Smooth muscle cell (in vitro differentiated cells): Measurements from ENCODE around the gene BABAM2. TPM values are rescaled to one million over a fixed set of nuclear protein-coding genes. Genes with fewer than 3 reads are reported as not detected.

Experiments used
- DNase-seq: peaks from one replicate; lab custom pipeline; 2025; ENCODE audit not compliant: unreplicated experiment; lab: John Stamatoyannopoulos, UW
- H2AFZ ChIP-seq: fragments of 200-600 bp; sonication (generic); 2 replicates; pipeline ENCODE4 v1.6.0; 2016; ENCODE audit warnings: antibody characterized with exemption, low read depth, mild to moderate bottlenecking
- H3F3A ChIP-seq: fragments of 200-600 bp; sonication (generic); 2 replicates; pipeline ENCODE4 v1.6.0; 2017; ENCODE audit warnings: antibody characterized with exemption, low read depth
- H3K27ac ChIP-seq: fragments of 200-600 bp; sonication (generic); 2 replicates; pipeline ENCODE4 v1.5.1; 2016; ENCODE audit warnings: low read depth, mild to moderate bottlenecking
- H3K27me3 ChIP-seq: fragments of 200-600 bp; sonication (generic); 2 replicates; pipeline ENCODE4 v1.6.1; 2016; ENCODE audit warnings: low read depth, mild to moderate bottlenecking
- H3K36me3 ChIP-seq: fragments of 200-600 bp; sonication (generic); 2 replicates; pipeline ENCODE4 v1.5.1; 2016; ENCODE audit warnings: low read depth
- H3K4me1 ChIP-seq: fragments of 200-600 bp; sonication (generic); 2 replicates; pipeline ENCODE4 v1.5.1; 2016; ENCODE audit warnings: low read depth
- H3K4me2 ChIP-seq: fragments of 200-600 bp; sonication (generic); 2 replicates; pipeline ENCODE4 v1.6.0; 2016; ENCODE audit warnings: mild to moderate bottlenecking
- H3K4me3 ChIP-seq: fragments of 200-600 bp; sonication (generic); 2 replicates; pipeline ENCODE4 v1.5.1; 2016; ENCODE audit warnings: mild to moderate bottlenecking
- H3K79me2 ChIP-seq: fragments of 200-600 bp; sonication (generic); 2 replicates; pipeline ENCODE4 v1.6.0; 2016; ENCODE audit warnings: low read depth, mild to moderate bottlenecking
- H3K9ac ChIP-seq: fragments of 200-600 bp; sonication (generic); 2 replicates; pipeline ENCODE4 v1.6.0; 2016; ENCODE audit warnings: low read depth
- H3K9me3 ChIP-seq: fragments of 200-600 bp; sonication (generic); replicated peaks from 2 replicates; pipeline ENCODE4 v1.5.1; 2016; ENCODE audit warnings: low read depth
- H4K20me1 ChIP-seq: fragments of 200-600 bp; sonication (generic); 2 replicates; pipeline ENCODE4 v1.6.0; 2016; ENCODE audit warnings: low read depth
- WGBS: methylation state at CpG from one replicate; pipeline ENCODE4 v1.1.7; 2016; ENCODE audit warnings: low lambda C conversion rate; 5-methylcytosine and 5-hydroxymethylcytosine counted together
- polyA plus RNA-seq: library from polyadenylated mRNA; unstranded; fragments of >200 nt; fragmentation: Nextera tagmentation; extraction: Ambion mirVana; gene quantifications from 2 replicates; pipeline ENCODE4 v1.2.1, GENCODE V29; 2016
- total RNA-seq: library from RNA; depleted of rRNA; stranded (reverse); fragments of >200 nt; gene quantifications from 2 replicates; pipeline ENCODE4 v1.2.3, GENCODE V29; 2014
- TF ChIP-seq, protein P1 (sequence below): fragments of 200-600 bp; sonication (generic); IDR thresholded peaks from 2 replicates; pipeline ENCODE4 v1.5.1; 2017; ENCODE audit warnings: borderline replicate concordance, mild to moderate bottlenecking, antibody characterized with exemption; ENCODE audit not compliant: insufficient read depth, poor library complexity, severe bottlenecking

Gene BABAM2
- total and polyA plus RNA-seq, 2 experiments from 2014 or later = 26.5 to 29.1 TPM

DNA sequence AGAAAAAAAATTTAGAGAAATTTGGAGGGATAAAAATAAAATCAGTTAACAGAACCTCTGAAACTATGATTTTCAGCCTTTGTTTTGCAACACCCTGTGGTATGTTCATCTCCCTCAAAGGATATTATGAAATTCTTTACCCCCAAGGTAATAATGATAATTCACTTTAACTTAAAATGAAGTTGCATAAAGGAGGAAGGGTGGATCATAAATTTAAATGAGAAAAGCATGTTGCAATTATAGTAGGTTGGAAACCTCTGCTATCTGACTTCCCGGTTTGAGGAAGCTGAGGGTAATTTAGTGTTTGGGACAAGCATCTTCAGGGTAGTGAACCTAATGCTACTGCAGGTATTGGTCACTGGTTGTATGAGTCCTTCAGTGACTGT lies 102.9 kb downstream of the BABAM2 start:
- H3F3A ChIP-seq = no peaks in the 10 kb centered on the region
- H3K36me3 ChIP-seq = no peaks in the 10 kb centered on the region
- H3K27me3 ChIP-seq = no peaks in the 10 kb centered on the region
- TF ChIP-seq, protein P1, sequence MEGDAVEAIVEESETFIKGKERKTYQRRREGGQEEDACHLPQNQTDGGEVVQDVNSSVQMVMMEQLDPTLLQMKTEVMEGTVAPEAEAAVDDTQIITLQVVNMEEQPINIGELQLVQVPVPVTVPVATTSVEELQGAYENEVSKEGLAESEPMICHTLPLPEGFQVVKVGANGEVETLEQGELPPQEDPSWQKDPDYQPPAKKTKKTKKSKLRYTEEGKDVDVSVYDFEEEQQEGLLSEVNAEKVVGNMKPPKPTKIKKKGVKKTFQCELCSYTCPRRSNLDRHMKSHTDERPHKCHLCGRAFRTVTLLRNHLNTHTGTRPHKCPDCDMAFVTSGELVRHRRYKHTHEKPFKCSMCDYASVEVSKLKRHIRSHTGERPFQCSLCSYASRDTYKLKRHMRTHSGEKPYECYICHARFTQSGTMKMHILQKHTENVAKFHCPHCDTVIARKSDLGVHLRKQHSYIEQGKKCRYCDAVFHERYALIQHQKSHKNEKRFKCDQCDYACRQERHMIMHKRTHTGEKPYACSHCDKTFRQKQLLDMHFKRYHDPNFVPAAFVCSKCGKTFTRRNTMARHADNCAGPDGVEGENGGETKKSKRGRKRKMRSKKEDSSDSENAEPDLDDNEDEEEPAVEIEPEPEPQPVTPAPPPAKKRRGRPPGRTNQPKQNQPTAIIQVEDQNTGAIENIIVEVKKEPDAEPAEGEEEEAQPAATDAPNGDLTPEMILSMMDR = no peak
- H3K9ac ChIP-seq = no peak overlapping the region
- no peaks in the 10 kb centered on the region for H4K20me1 ChIP-seq
- no peak overlapping the region for H2AFZ ChIP-seq
- peak overlapping the region; percentile 3 for H3K27ac ChIP-seq
- H3K4me1 ChIP-seq = no peaks in the 10 kb centered on the region
- no peaks in the 10 kb centered on the region for H3K9me3 ChIP-seq
- no peaks in the 10 kb centered on the region for H3K79me2 ChIP-seq
- H3K4me3 ChIP-seq = no peak overlapping the region
- no peak overlapping the region for H3K4me2 ChIP-seq
- DNase-seq = no peak
- 74% methylated on average over 1 of the region's 1 CpG for WGBS

DNA sequence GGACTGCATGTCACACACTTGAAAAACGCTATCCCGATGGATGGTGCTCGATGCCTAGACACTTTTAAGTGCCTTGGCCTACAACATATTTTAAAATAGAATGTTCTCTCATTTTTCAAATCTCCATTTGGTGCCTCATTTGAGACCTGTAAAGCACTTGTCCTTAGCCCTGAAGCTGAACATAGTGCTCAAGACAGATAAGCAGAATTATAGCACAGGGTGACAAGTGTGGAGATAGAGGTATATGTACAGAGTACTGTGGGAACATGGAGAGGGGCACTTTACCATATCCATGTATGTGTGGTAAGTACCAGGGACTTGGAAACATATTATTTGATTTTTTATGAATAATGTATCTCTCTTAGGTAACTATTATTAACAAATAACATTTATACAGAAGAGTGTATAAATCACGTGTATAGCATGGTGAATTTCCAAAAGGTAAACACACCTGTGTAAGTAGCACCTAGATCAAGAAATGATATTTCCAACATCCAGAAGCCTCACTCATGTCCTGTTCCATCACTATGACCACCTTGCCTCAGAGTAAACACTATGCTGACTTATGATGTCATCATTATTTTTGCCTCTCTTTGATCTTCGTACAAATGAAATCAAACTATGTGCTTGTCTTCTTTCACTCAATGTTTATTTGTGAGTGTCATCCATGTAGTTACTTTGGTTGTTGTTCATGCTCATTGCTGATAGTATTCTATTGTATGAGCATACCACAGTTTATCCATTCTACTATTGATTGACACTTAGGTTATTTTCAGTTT lies 103.6 kb downstream of the BABAM2 start:
- no peak overlapping the region for H2AFZ ChIP-seq
- TF ChIP-seq, protein P1 = no peak
- no peaks in the 10 kb centered on the region for H3K9me3 ChIP-seq
- no peaks in the 10 kb centered on the region for H3F3A ChIP-seq
- H3K27ac ChIP-seq = no peak overlapping the region
- H3K9ac ChIP-seq = no peak overlapping the region
- no peak overlapping the region for H3K4me2 ChIP-seq
- DNase-seq = no peak
- H3K4me3 ChIP-seq = no peak overlapping the region
- H3K4me1 ChIP-seq = no peaks in the 10 kb centered on the region
- H3K79me2 ChIP-seq = no peaks in the 10 kb centered on the region
- no peaks in the 10 kb centered on the region for H4K20me1 ChIP-seq
- WGBS = 96% methylated on average over 5 of the region's 5 CpGs
- no peaks in the 10 kb centered on the region for H3K27me3 ChIP-seq
- H3K36me3 ChIP-seq = no peaks in the 10 kb centered on the region

DNA sequence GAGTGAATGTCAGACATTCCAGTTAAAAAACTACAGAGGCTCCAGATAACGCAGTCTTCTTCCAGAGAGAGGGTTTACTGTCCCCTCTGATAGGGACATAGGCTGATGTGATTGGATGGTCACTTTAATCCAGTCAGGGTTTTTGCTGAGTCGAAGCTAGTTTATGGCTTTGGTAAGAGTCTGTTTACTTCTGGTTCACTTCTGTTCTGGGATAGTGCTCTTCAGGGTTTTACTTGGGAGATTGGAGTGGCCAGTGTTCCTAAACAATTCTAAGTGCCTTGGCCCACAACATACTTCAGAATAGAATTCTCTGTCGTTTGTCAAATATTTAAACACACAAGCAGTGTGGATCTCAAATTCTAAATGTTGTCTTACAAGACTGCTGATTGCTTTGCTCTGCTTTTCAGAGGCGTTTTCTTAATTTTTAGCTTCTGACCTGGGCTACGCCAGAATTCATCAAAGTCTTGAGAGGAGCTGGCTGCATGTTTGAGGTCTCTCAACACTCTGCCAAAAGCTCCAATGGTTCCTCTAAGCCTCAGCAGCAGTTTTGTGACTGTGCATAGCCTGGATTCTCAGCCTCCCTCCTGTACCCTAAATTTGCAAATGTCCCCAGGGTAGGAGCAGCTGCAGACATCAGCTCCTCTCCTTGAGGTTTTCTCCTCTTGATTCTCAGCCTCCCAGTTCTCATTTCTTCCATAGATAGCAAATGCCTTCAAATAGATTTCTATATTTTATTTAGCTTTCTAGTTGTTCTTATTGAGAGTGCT lies 105.8 kb downstream of the BABAM2 start:
- Histone ChIP-seq H3K4me2 (no peak overlapping the region), H3K9me3 (no peaks in the 10 kb centered on the region), H4K20me1 (no peaks in the 10 kb centered on the region), H3K4me1 (no peaks in the 10 kb centered on the region), H2AFZ (no peak overlapping the region), H3K4me3 (no peak overlapping the region), H3K9ac (no peak overlapping the region), H3K79me2 (no peaks in the 10 kb centered on the region), H3K27me3 (no peaks in the 10 kb centered on the region), H3K27ac (peak overlapping the region; percentile 25), H3K36me3 (no peaks in the 10 kb centered on the region), H3F3A (no peaks in the 10 kb centered on the region)
- TF ChIP-seq, protein P1 = no peak
- no peak for DNase-seq
- 40% methylated on average over 5 of the region's 5 CpGs for WGBS

DNA sequence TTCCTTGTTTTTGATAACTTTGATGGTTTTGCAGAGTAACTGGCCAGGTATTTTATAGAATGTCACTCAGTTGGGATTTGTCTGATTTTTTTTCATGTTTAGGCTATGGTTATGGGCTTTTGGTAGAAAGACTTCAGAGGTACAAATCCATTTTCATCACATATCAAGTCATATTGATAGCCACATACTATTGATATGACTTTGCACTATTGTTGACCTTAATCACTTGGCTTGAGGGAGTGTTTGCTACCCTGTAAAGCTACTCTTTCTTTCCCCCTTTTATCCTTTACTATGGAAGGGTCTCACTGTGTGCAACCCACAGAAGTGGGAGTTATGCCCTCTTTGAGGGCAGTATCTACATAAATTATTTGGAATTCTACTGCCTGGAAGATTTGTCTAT lies 109.8 kb downstream of the BABAM2 start:
- no peaks in the 10 kb centered on the region for H3K36me3 ChIP-seq
- no peak overlapping the region for H3K27ac ChIP-seq
- H3K27me3 ChIP-seq = no peaks in the 10 kb centered on the region
- no peaks in the 10 kb centered on the region for H4K20me1 ChIP-seq
- peaks cover 4% of the 10 kb centered on the region for H3K4me1 ChIP-seq
- no peaks in the 10 kb centered on the region for H3K79me2 ChIP-seq
- no peak for DNase-seq
- no peaks in the 10 kb centered on the region for H3K9me3 ChIP-seq
- H3K9ac ChIP-seq = no peak overlapping the region
- H3K4me3 ChIP-seq = no peak overlapping the region
- no peak overlapping the region for H3K4me2 ChIP-seq
- H2AFZ ChIP-seq = no peak overlapping the region
- TF ChIP-seq, protein P1 = no peak
- no peaks in the 10 kb centered on the region for H3F3A ChIP-seq
